Muscle of leg (tissue), 11 donors: ENCODE results near the gene SNIP1. TPM values are rescaled to one million over a fixed set of nuclear protein-coding genes. Genes with fewer than 3 reads are reported as not detected.
"Not testable (repeated sequence)": the region's sequence is repeated elsewhere in the genome, so short reads cannot be mapped to it uniquely, and the experiment has no call there.

Source experiments
- DNase-seq: peaks from one replicate; pipeline ENCODE4 v3.0.0; 2013
- H3K27ac ChIP-seq: one replicate; pipeline ENCODE4 v1.5.1; 2013; ENCODE audit warnings: mild to moderate bottlenecking, low read length, control low read depth
- H3K27me3 ChIP-seq: one replicate; pipeline ENCODE4 v1.6.1; 2013; ENCODE audit warnings: low read length; ENCODE audit not compliant: control insufficient read depth, insufficient read depth
- H3K36me3 ChIP-seq: one replicate; pipeline ENCODE4 v1.6.1; 2013; ENCODE audit warnings: low read length; ENCODE audit not compliant: control insufficient read depth, insufficient read depth
- H3K4me1 ChIP-seq: one replicate; pipeline ENCODE4 v1.6.1; 2013; ENCODE audit warnings: low read length; ENCODE audit not compliant: control insufficient read depth, insufficient read depth
- H3K4me3 ChIP-seq: one replicate; pipeline ENCODE4 v1.5.1; 2013; ENCODE audit warnings: low read length, control low read depth
- H3K9me3 ChIP-seq: replicated peaks from 2 replicates; pipeline ENCODE4 v1.6.1; 2013; ENCODE audit warnings: low read depth, low read length; ENCODE audit not compliant: control insufficient read depth
- WGBS: methylation state at CpG from one replicate; pipeline ENCODE4 v1.1.5; 2013; ENCODE audit warnings: missing lambda C conversion rate; ENCODE audit not compliant: insufficient coverage; 5-methylcytosine and 5-hydroxymethylcytosine counted together
- polyA plus RNA-seq, 8 donors: library from polyadenylated mRNA; unstranded; fragments of 120-200 nt; gene quantifications; one replicate each; pipeline versions ENCODE4 v1.2.1 to v1.2.3, GENCODE V29; 2013; ENCODE audit warnings: inconsistent platforms in 1 of 8, low replicate concordance in 1 of 8; ENCODE audit not compliant: insufficient read length in 8 of 8, insufficient read depth in 1 of 8
- total RNA-seq: library from RNA; stranded (reverse); fragments of 120-200 nt; gene quantifications from one replicate; pipeline ENCODE4 v1.2.4, GENCODE V29; 2013

SNIP1 gene
- total and polyA plus RNA-seq, 9 donors: 7.2 to 11.0 (median 8.8) TPM

- no peaks in the 10 kb centered on the region for H3K27me3 ChIP-seq
- H3K9me3 ChIP-seq: no peaks in the 10 kb centered on the region
- H3K27ac ChIP-seq: peak within 1 kb of the TSS; percentile 97
- H3K4me1 ChIP-seq: peaks cover 14% of the 10 kb centered on the region
- WGBS: under 1% methylated on average over 92 of the region's 100 CpGs
- peaks cover 18% of the 10 kb centered on the region for H3K36me3 ChIP-seq
- peak; percentile 93 for DNase-seq
- H3K4me3 ChIP-seq: peak within 1 kb of the TSS; percentile 67
These were observed 39.5 kb downstream of the SNIP1 start, which contains the start of gene MEAF6 for GRCh38 chr1:37514350-37515184. Gene MEAF6, minus strand, starts transcription at chr1:37514766. Its CDS starts 20 bp downstream, at chr1:37514746.

DNA sequence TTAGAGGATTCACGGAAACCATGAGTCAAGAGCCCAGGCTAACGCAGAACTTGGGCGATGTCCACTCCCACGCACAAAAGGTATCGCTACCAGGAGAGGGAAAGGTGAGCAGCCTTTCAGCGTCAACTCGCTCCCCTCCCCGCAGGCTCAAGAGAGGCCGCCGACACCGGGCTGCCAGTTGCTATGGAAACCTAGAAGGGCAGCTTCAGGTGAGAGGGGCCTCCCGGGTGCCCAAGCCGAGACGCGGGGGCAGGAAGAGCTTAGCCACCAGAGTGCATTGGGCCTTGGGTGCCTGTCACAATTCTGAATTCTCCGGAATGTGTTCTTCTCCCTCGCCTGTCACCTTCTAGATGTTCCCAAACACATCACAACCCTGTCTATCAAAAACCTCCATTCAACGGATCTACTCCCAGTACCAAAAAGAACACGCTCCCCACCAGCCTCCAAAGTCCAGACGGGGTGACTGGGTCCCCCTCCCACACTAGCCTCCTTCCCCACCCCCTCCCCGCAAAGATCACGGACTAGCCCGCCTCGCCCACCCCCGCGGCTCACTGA lies 40.2 kb downstream of the SNIP1 start:
- H3K27me3 ChIP-seq: no peaks in the 10 kb centered on the region
- no peak overlapping the region for H3K27ac ChIP-seq
- DNase-seq: peak; percentile 11
- WGBS: 3% methylated on average over 20 of the region's 26 CpGs
- H3K4me1 ChIP-seq: peaks cover 14% of the 10 kb centered on the region
- H3K9me3 ChIP-seq: no peaks in the 10 kb centered on the region
- peaks cover 24% of the 10 kb centered on the region for H3K36me3 ChIP-seq
- H3K4me3 ChIP-seq: peak overlapping the region; percentile 67

GRCh38 chr1:37509181-37509580 lies 44.9 kb downstream of the SNIP1 start:
- no peak for DNase-seq
- peaks cover 7% of the 10 kb centered on the region for H3K4me1 ChIP-seq
- H3K27ac ChIP-seq: no peak overlapping the region
- 70% methylated on average over 4 of the region's 4 CpGs for WGBS
- no peaks in the 10 kb centered on the region for H3K27me3 ChIP-seq
- no peaks in the 10 kb centered on the region for H3K9me3 ChIP-seq
- no peak overlapping the region for H3K4me3 ChIP-seq
- H3K36me3 ChIP-seq: peaks cover 46% of the 10 kb centered on the region

- Histone ChIP-seq H3K36me3 (peaks cover 40% of the 10 kb centered on the region), H3K27ac (no peak overlapping the region), H3K4me3 (no peak overlapping the region), H3K4me1 (no peaks in the 10 kb centered on the region), H3K9me3 (no peaks in the 10 kb centered on the region), H3K27me3 (no peaks in the 10 kb centered on the region)
- WGBS: 100% methylated on average over 2 of the region's 2 CpGs
- no peak for DNase-seq
These were observed 47.4 kb downstream of the SNIP1 start for GRCh38 chr1:37506740-37507139.

DNA sequence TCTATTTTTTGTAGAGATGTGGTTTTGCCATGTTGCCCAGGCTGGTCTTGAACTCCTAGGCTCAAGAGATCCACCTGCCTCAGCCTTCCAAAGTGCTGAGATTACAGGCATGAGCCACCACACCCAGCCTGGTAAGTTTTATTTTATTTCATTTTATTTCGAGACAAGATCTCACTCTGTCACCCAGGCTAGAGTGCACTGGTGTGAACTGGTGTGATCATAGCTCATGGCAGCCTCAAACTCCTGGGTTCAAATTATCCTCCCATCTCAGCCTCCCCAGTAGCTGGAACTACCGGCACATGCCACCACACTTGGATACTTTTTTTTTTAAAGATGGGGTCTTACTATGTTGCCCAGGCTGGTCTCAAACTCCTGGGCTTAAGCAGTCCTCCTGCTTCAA lies 51.3 kb downstream of the SNIP1 start:
- not testable (repeated sequence) for DNase-seq, H3K4me1 ChIP-seq, H3K27ac ChIP-seq, H3K4me3 ChIP-seq, H3K27me3 ChIP-seq, H3K9me3 ChIP-seq
- peaks cover 32% of the 10 kb centered on the region for H3K36me3 ChIP-seq
- no CpG with 5 or more reads among the region's 2 CpGs for WGBS

- Histone ChIP-seq H3K27ac (no peak overlapping the region), H3K9me3 (no peaks in the 10 kb centered on the region), H3K36me3 (peaks cover 33% of the 10 kb centered on the region), H3K27me3 (no peaks in the 10 kb centered on the region), H3K4me1 (no peaks in the 10 kb centered on the region), H3K4me3 (no peak overlapping the region)
- no peak for DNase-seq
These were observed 52.0 kb downstream of the SNIP1 start for GRCh38 chr1:37502104-37502503.

GRCh38 chr1:37501661-37502060 lies 52.4 kb downstream of the SNIP1 start:
- H3K4me1 ChIP-seq: no peaks in the 10 kb centered on the region
- H3K27ac ChIP-seq: no peak overlapping the region
- no peaks in the 10 kb centered on the region for H3K27me3 ChIP-seq
- WGBS: 83% methylated on average over 1 of the region's 5 CpGs
- DNase-seq: no peak
- H3K36me3 ChIP-seq: peaks cover 31% of the 10 kb centered on the region
- H3K9me3 ChIP-seq: no peaks in the 10 kb centered on the region
- no peak overlapping the region for H3K4me3 ChIP-seq

GRCh38 chr1:37498872-37499617 lies 55.0 kb downstream of the SNIP1 start:
- no peak overlapping the region for H3K27ac ChIP-seq
- no peak for DNase-seq
- 69% methylated on average over 2 of the region's 4 CpGs for whole genome bisulfite sequencing
- peaks cover 20% of the 10 kb centered on the region for H3K36me3 ChIP-seq
- H3K4me3 ChIP-seq: no peak overlapping the region
- H3K27me3 ChIP-seq: no peaks in the 10 kb centered on the region
- H3K4me1 ChIP-seq: no peaks in the 10 kb centered on the region
- no peaks in the 10 kb centered on the region for H3K9me3 ChIP-seq

- Histone ChIP-seq H3K27me3 (no peaks in the 10 kb centered on the region), H3K36me3 (peaks cover 19% of the 10 kb centered on the region), H3K4me1 (no peaks in the 10 kb centered on the region), H3K9me3 (no peaks in the 10 kb centered on the region), H3K27ac (no peak overlapping the region), H3K4me3 (no peak overlapping the region)
- no CpG with 5 or more reads among the region's 2 CpGs for WGBS
- no peak for DNase-seq
These were observed 56.3 kb downstream of the SNIP1 start for GRCh38 chr1:37497832-37498231.

- no peak overlapping the region for H3K4me3 ChIP-seq
- H3K4me1 ChIP-seq: no peaks in the 10 kb centered on the region
- WGBS: no CpG with 5 or more reads among the region's 1 CpG
- H3K27ac ChIP-seq: no peak overlapping the region
- peaks cover 24% of the 10 kb centered on the region for H3K36me3 ChIP-seq
- H3K9me3 ChIP-seq: no peaks in the 10 kb centered on the region
- DNase-seq: no peak
- no peaks in the 10 kb centered on the region for H3K27me3 ChIP-seq
These were observed 58.2 kb downstream of the SNIP1 start for GRCh38 chr1:37495875-37496274.
